DOHH2 (cell line): ENCODE data around the gene FAM131A.

Experiments used
- H3F3A ChIP-seq: fragments of 200-600 bp; sonication (generic), shearing (Covaris generic); 2 replicates; pipeline ENCODE4 v1.6.0; 2016; ENCODE audit warnings: antibody characterized with exemption, mild to moderate bottlenecking; ENCODE audit not compliant: control insufficient read depth, insufficient read depth
- H3K27ac ChIP-seq: fragments of 200-600 bp; sonication (generic); 2 replicates; pipeline ENCODE4 v1.5.1; 2014; ENCODE audit warnings: low read depth, mild to moderate bottlenecking, low read length, moderate library complexity
- H3K27me3 ChIP-seq: fragments of 200-600 bp; sonication (generic); 2 replicates; pipeline ENCODE4 v1.6.1; 2014; ENCODE audit warnings: mild to moderate bottlenecking, low read length, mixed read lengths; ENCODE audit not compliant: control insufficient read depth
- H3K36me3 ChIP-seq: fragments of 200-600 bp; sonication (generic); 2 replicates; pipeline ENCODE4 v1.6.1; 2014; ENCODE audit warnings: mild to moderate bottlenecking, low read length, moderate library complexity, mixed read lengths; ENCODE audit not compliant: control insufficient read depth
- H3K4me1 ChIP-seq: fragments of 200-600 bp; sonication (generic); 2 replicates; pipeline ENCODE4 v1.6.1; 2014; ENCODE audit warnings: mild to moderate bottlenecking, low read length, mixed read lengths; ENCODE audit not compliant: control insufficient read depth
- H3K4me2 ChIP-seq: fragments of 200-600 bp; sonication (generic); 2 replicates; pipeline ENCODE4 v1.6.0; 2014; ENCODE audit warnings: mild to moderate bottlenecking, low read length, moderate library complexity
- H3K4me3 ChIP-seq: fragments of 200-600 bp; sonication (generic); 2 replicates; pipeline ENCODE4 v1.5.1; 2014; ENCODE audit warnings: mild to moderate bottlenecking, low read length, mixed read lengths
- H3K79me2 ChIP-seq: fragments of 200-600 bp; sonication (generic); 2 replicates; pipeline ENCODE4 v1.6.1; 2014; ENCODE audit warnings: mild to moderate bottlenecking, low read length, mixed read lengths; ENCODE audit not compliant: control insufficient read depth
- H3K9me2 ChIP-seq: fragments of 200-600 bp; sonication (generic); replicated peaks from 2 replicates; pipeline ENCODE4 v1.6.1; 2014; ENCODE audit warnings: mild to moderate bottlenecking, low read length, mixed read lengths; ENCODE audit not compliant: control insufficient read depth
- H3K9me3 ChIP-seq: fragments of 200-600 bp; sonication (generic); 2 replicates; pipeline ENCODE4 v1.6.1; 2014; ENCODE audit warnings: antibody characterized with exemption, low read length, mixed read lengths; ENCODE audit not compliant: control insufficient read depth, insufficient read depth
- H4K20me1 ChIP-seq: fragments of 200-600 bp; sonication (generic); 2 replicates; pipeline ENCODE4 v1.6.0; 2014; ENCODE audit warnings: low read depth, mild to moderate bottlenecking, antibody characterized with exemption, low read length, moderate library complexity; ENCODE audit not compliant: control insufficient read depth, insufficient read depth
- CTCF ChIP-seq: fragments of 200-600 bp; sonication (generic); IDR thresholded peaks from one replicate; pipeline ENCODE4 v1.5.1; 2014; ENCODE audit warnings: antibody characterized with exemption, mild to moderate bottlenecking, low read depth, low read length; ENCODE audit not compliant: poor library complexity, severe bottlenecking
- EZH2phosphoT487 ChIP-seq: fragments of 200-600 bp; sonication (generic); IDR thresholded peaks from 2 replicates; pipeline ENCODE4 v1.6.1; 2017; ENCODE audit warnings: borderline replicate concordance, mild to moderate bottlenecking, antibody characterized with exemption, low read length, moderate library complexity, mixed read lengths

FAM131A gene

GRCh38 chr3:184368116-184368515, 30.7 kb downstream of the FAM131A start:
- TF ChIP-seq CTCF (no peak), EZH2phosphoT487 (no peak)
- peaks cover 11% of the 10 kb centered on the region for H3K4me1 ChIP-seq
- H3K79me2 ChIP-seq = peaks cover 22% of the 10 kb centered on the region
- no peaks in the 10 kb centered on the region for H3K9me3 ChIP-seq
- H3F3A ChIP-seq = peaks cover 17% of the 10 kb centered on the region; the same call in 1 of the 2 replicates
- 0 out of 2 replicates have a peak, but pooled peaks cover under 1% of the 10 kb centered on the region for H3K27me3 ChIP-seq
- H3K36me3 ChIP-seq = peaks cover 58% of the 10 kb centered on the region
- no peak overlapping the region for H3K4me2 ChIP-seq
- peaks cover 6% of the 10 kb centered on the region; the same call in 1 of the 2 replicates for H4K20me1 ChIP-seq
- no peak overlapping the region for H3K27ac ChIP-seq
- no peaks in the 10 kb centered on the region for H3K9me2 ChIP-seq
- H3K4me3 ChIP-seq = no peak overlapping the region

- Histone ChIP-seq H3F3A (peaks cover 17% of the 10 kb centered on the region; the same call in 1 of the 2 replicates), H3K36me3 (peaks cover 54% of the 10 kb centered on the region), H3K9me2 (no peaks in the 10 kb centered on the region), H3K4me1 (peaks cover 11% of the 10 kb centered on the region), H3K27ac (no peak overlapping the region), H3K9me3 (no peaks in the 10 kb centered on the region), H3K79me2 (peaks cover 17% of the 10 kb centered on the region), H3K4me3 (no peak overlapping the region), H4K20me1 (peaks cover 6% of the 10 kb centered on the region; the same call in 1 of the 2 replicates), H3K27me3 (0 out of 2 replicates have a peak, but pooled peaks cover 6% of the 10 kb centered on the region), H3K4me2 (no peak overlapping the region)
- TF ChIP-seq CTCF = no peak
- no peak for TF ChIP-seq EZH2phosphoT487
These were observed 31.3 kb downstream of the FAM131A start for GRCh38 chr3:184368586-184369183.

- Histone ChIP-seq H3K4me1 (no peaks in the 10 kb centered on the region), H3K4me3 (no peak overlapping the region), H3K36me3 (peaks cover 29% of the 10 kb centered on the region), H3F3A (peaks cover 17% of the 10 kb centered on the region; the same call in 1 of the 2 replicates), H3K9me2 (no peaks in the 10 kb centered on the region), H3K79me2 (no peaks in the 10 kb centered on the region), H3K27me3 (peaks cover 10% of the 10 kb centered on the region; the same call in 1 of the 2 replicates), H3K4me2 (no peak overlapping the region), H3K27ac (no peak overlapping the region), H4K20me1 (no peaks in the 10 kb centered on the region; the same call in 1 of the 2 replicates), H3K9me3 (no peaks in the 10 kb centered on the region)
- TF ChIP-seq CTCF = peak; percentile 82
- TF ChIP-seq EZH2phosphoT487 = no peak
These were observed 34.2 kb downstream of the FAM131A start for GRCh38 chr3:184371570-184372018.
